ENCODE results near the gene VAMP5.
"Not testable (repeated sequence)": the region's sequence is repeated elsewhere in the genome, so short reads cannot be mapped to it uniquely, and the experiment has no call there.

The VAMP5 gene

DNA sequence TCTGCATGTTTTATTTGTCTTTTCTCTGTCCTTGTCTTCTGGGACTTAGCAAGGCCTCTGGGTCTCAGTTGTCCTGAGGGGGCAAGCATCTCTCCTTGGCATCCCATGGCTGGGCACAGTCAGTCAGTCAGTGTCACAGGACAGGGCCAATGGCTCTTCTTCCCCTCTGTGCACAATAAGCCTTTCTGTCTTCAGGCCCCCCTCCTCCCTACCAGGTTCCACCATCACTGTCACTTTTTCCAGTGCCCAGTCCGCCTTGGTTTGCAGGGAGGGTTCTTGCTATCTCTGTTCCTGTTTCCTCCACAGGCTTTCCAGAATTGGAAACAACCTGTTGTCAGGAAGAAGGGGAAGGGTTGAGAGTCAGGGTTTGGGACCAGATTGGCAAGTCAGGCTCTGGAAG, 1.7 kb upstream of the VAMP5 start:
- Mint-ChIP-seq H3K27ac (peak overlapping the region; percentile 76), H3K27me3 (no peaks in the 10 kb centered on the region), H3K9me3 (no peaks in the 10 kb centered on the region), H3K36me3 (peaks cover 36% of the 10 kb centered on the region), H3K4me1 (peaks cover 72% of the 10 kb centered on the region), H3K4me3 (peak overlapping the region; percentile 20)
- CTCF ChIA-PET, result no interaction called here
- DNase-seq, result no peak

DNA sequence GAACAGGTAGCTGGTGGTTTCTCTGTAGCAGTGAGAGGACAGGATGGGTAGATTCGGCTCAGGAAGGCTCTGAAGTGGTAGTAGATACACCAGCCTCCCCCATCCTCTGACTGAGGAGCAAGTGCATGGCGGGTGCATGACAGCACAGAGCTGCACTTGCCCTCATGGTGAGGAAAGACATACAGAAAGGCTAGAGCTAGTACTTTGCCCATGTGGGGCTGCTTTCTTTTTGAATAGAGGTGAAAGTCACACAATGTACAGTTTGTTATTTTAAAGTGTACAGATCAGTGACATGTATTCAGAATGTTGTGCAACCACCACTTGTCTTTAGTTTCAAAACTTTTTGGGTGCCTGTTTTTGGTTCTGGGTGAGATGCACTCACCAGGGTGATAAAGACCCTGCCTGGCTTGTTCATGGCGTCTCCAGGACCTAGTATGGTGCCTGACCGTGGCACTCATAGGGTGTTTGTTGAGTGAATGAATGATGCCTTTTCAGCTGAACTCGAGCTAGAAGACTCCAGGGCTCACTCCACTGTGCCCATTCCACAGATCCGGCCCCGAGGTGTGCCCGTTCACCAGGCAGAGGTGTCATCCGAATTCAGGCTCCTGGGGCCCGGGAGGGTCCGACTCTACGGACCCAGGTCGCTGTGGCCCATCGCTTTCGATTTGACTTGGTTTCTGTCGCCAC, 421 bp upstream of the VAMP5 start:
- DNase-seq, result peak; percentile 68
- peak overlapping the region; percentile 85 for H3K4me3 Mint-ChIP-seq
- peak overlapping the region; percentile 93 for H3K27ac Mint-ChIP-seq
- peaks cover 35% of the 10 kb centered on the region for H3K36me3 Mint-ChIP-seq
- no peaks in the 10 kb centered on the region for H3K9me3 Mint-ChIP-seq
- peaks cover 74% of the 10 kb centered on the region for H3K4me1 Mint-ChIP-seq
- CTCF ChIA-PET, result interaction anchor here (1.0 kb wide), 1 partner anchor 53 kb away, joined by 3 read pairs; no protein-coding TSS in a partner anchor
- H3K27me3 Mint-ChIP-seq, result no peaks in the 10 kb centered on the region

DNA sequence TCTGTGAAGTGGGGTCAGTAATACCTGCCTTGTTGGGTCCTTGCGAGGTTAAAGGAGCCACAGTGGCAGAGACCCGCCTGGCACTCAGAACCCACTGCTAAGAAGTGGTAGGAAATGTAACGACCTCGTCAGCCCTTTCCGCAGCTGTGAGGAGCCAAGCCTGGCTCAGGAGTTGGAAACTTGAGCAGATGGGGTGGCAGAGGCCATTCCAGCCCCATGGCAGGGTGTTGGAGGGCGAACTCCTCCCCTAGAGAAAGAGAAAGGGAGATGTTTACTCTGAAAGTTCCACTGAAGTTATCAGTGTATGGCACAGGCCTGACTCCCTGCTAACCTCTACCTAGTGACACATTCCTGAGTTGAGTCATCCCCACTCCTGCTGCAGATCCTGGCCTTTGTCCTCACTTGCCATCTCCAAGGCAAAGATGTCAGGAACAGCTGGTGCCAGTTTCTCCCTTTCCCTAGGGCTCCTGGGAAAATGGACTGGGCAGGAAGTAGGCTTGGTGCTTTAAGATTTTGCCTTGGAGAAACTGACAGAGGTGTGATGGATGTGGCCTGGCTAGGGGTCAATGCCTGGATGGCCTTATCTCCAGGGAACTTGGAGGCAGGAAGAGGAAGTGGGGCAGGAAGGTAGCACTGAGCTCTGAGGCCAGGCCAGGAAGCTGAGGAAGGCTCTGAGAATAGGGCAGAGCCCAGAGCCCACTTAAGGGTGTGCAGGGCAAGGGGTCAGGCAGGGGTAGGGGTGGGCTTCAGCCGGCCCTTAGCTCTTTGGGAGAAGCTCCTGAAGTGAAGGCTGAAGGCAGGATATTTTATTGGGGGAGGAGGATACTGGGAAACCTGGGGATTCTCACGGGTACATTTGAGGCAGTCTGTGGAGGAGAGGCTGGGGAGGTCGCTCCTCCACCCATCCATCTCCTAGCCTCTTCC, 888 bp downstream of the VAMP5 start:
- Mint-ChIP-seq H3K27me3 (no peaks in the 10 kb centered on the region), H3K36me3 (peaks cover 28% of the 10 kb centered on the region), H3K27ac (peak overlapping the region; percentile 90), H3K4me3 (peak overlapping the region; percentile 85), H3K9me3 (no peaks in the 10 kb centered on the region), H3K4me1 (peaks cover 69% of the 10 kb centered on the region)
- peak; percentile 48 for DNase-seq
- CTCF ChIA-PET, result no interaction called here

GRCh38 chr2:85585781-85586105, 1.5 kb downstream of the VAMP5 start:
- Mint-ChIP-seq H3K27ac (peak overlapping the region; percentile 90), H3K4me1 (peaks cover 70% of the 10 kb centered on the region), H3K36me3 (peaks cover 25% of the 10 kb centered on the region), H3K4me3 (peak overlapping the region; percentile 85), H3K27me3 (no peaks in the 10 kb centered on the region), H3K9me3 (no peaks in the 10 kb centered on the region)
- CTCF ChIA-PET, result no interaction called here
- no peak for DNase-seq

- H3K27ac Mint-ChIP-seq, result no peak overlapping the region
Measured at GRCh38 chr2:85588236-85588635, 4.0 kb downstream of the VAMP5 start.

DNA sequence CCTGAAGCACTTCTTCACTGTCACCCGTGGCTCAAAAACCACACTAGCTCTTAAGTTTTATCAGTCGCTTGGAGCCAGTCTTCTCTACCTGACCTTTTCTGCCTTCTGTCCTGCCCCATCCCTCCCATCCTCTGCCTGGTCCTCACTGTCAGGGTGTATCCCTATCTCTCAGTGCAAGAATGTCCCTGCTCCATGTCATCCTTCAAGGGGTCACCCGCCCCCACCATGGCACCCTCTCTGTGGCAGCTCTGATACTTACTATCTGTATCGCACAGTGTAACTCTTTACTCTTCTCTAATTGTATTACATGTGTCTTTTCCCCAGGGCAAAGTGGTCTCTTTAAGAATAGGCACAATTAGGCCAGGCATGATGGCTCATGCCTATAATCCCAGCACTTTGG, 4.4 kb downstream of the VAMP5 start:
- Mint-ChIP-seq H3K36me3 (peaks cover 12% of the 10 kb centered on the region), H3K9me3 (no peaks in the 10 kb centered on the region), H3K4me3 (no peak overlapping the region), H3K27ac (no peak overlapping the region), H3K27me3 (no peaks in the 10 kb centered on the region), H3K4me1 (peaks cover 57% of the 10 kb centered on the region)
- CTCF ChIA-PET, result no interaction called here
- DNase-seq, result no peak

More at GRCh38 chr2:85588236-85588635, 4.0 kb downstream of the VAMP5 start:
- peaks cover 16% of the 10 kb centered on the region for H3K36me3 Mint-ChIP-seq
- peaks cover 58% of the 10 kb centered on the region for H3K4me1 Mint-ChIP-seq
- H3K4me3 Mint-ChIP-seq, result no peak overlapping the region
- no peak for DNase-seq
- no peaks in the 10 kb centered on the region for H3K27me3 Mint-ChIP-seq
- no peaks in the 10 kb centered on the region for H3K9me3 Mint-ChIP-seq
- CTCF ChIA-PET, result no interaction called here

DNA sequence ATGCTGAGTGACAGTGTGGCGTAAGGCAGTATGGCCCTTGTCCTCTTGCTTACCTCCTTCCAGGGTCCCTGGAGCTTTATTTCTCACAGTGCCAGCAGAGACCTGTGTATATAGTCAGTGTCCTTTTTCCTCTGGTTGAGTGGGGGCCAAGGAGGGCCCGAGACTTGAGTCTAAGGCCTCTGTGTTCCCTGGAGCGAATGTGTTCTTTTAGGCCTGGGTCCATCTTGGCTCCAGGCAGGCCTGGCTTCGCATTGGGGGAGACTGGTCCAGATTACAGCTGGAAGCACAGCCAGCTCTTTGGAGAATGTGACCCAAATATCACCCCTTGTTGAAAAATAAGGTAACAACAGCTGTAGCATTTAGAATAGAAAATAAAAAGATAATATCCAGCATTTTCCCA, 5.0 kb downstream of the VAMP5 start:
- Mint-ChIP-seq H3K4me1 (peaks cover 56% of the 10 kb centered on the region), H3K9me3 (no peaks in the 10 kb centered on the region), H3K27me3 (no peaks in the 10 kb centered on the region), H3K4me3 (no peak overlapping the region), H3K36me3 (peaks cover 16% of the 10 kb centered on the region), H3K27ac (no peak overlapping the region)
- CTCF ChIA-PET, result no interaction called here
- no peak for DNase-seq

- H3K36me3 Mint-ChIP-seq, result peaks cover 13% of the 10 kb centered on the region
- no peak overlapping the region for H3K4me3 Mint-ChIP-seq
- CTCF ChIA-PET, result no interaction called here
- DNase-seq, result no peak
- H3K9me3 Mint-ChIP-seq, result no peaks in the 10 kb centered on the region
- H3K27me3 Mint-ChIP-seq, result no peaks in the 10 kb centered on the region
- peaks cover 59% of the 10 kb centered on the region for H3K4me1 Mint-ChIP-seq
- H3K27ac Mint-ChIP-seq, result no peak overlapping the region
Measured at GRCh38 chr2:85589982-85590791, 6.0 kb downstream of the VAMP5 start.

DNA sequence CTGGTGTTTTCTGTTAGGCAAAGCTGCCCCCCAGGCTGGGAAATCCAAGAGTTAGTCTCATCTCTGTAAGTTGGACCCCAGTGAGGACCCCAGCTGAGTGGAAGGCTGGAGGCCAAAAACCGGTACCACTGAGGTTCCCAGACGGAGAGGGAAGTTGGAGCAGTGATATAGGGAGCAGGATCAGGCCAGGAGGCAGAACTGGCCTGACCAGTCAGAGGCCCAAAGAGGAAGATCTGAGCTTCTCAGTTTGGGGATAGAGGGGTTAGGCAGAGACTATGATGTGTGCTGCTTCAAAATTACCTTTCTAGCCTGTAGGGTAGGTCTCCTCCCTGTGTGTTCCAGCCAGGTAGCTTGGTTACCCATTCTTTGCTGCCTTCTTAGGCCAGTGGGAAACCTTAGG, 6.7 kb downstream of the VAMP5 start:
- no peaks in the 10 kb centered on the region for H3K9me3 Mint-ChIP-seq
- H3K4me1 Mint-ChIP-seq, result peaks cover 58% of the 10 kb centered on the region
- H3K27ac Mint-ChIP-seq, result no peak overlapping the region
- H3K36me3 Mint-ChIP-seq, result peaks cover 13% of the 10 kb centered on the region
- no peak overlapping the region for H3K4me3 Mint-ChIP-seq
- CTCF ChIA-PET, result no interaction called here
- DNase-seq, result no peak
- H3K27me3 Mint-ChIP-seq, result no peaks in the 10 kb centered on the region

- Mint-ChIP-seq H3K27me3 (no peaks in the 10 kb centered on the region), H3K36me3 (peaks cover 13% of the 10 kb centered on the region)
Measured at GRCh38 chr2:85591563-85591962, 7.3 kb downstream of the VAMP5 start.

DNA sequence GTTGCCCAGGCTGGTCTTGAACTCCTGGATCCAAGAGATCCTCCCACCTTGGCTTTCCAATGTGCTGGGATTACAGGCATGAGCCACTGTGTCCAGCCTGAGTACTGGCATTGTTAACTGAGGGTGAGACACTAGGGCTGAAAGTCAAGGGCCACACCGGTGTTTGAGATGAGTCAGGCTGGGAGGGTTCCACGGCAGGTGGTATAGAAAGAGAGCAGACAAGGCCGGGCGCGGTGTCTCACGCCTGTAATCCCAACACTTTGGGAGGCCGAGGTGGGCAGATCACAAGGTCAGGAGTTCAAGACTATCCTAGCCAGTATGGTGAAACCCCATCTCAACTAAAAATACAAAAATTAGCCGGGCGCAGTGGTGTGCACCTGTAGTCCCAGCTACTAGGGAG, 8.1 kb downstream of the VAMP5 start:
- H3K27ac Mint-ChIP-seq, DNase-seq, H3K9me3 Mint-ChIP-seq, H3K4me3 Mint-ChIP-seq, H3K27me3 Mint-ChIP-seq: not testable (repeated sequence)
- CTCF ChIA-PET, result interaction anchor here (1.2 kb wide), 1 partner anchor 40 kb away, joined by 3 read pairs; no protein-coding TSS in a partner anchor
- H3K4me1 Mint-ChIP-seq, result peaks cover 63% of the 10 kb centered on the region
- H3K36me3 Mint-ChIP-seq, result peaks cover 18% of the 10 kb centered on the region

More at GRCh38 chr2:85591563-85591962, 7.3 kb downstream of the VAMP5 start:
- CTCF ChIA-PET, result no interaction called here
- DNase-seq, result no peak
- no peak overlapping the region for H3K4me3 Mint-ChIP-seq
- H3K9me3 Mint-ChIP-seq, result no peaks in the 10 kb centered on the region
- peaks cover 57% of the 10 kb centered on the region for H3K4me1 Mint-ChIP-seq
- no peak overlapping the region for H3K27ac Mint-ChIP-seq

GRCh38 chr2:85593023-85593422, 8.8 kb downstream of the VAMP5 start:
- Mint-ChIP-seq H3K27me3 (no peaks in the 10 kb centered on the region), H3K4me3 (peak overlapping the region; percentile 99), H3K27ac (no peak overlapping the region), H3K9me3 (no peaks in the 10 kb centered on the region), H3K4me1 (peaks cover 56% of the 10 kb centered on the region), H3K36me3 (peaks cover 18% of the 10 kb centered on the region)
- no peak for DNase-seq
- CTCF ChIA-PET, result interaction anchor here (1.2 kb wide), 1 partner anchor 41 kb away, joined by 3 read pairs; no protein-coding TSS in a partner anchor

DNA sequence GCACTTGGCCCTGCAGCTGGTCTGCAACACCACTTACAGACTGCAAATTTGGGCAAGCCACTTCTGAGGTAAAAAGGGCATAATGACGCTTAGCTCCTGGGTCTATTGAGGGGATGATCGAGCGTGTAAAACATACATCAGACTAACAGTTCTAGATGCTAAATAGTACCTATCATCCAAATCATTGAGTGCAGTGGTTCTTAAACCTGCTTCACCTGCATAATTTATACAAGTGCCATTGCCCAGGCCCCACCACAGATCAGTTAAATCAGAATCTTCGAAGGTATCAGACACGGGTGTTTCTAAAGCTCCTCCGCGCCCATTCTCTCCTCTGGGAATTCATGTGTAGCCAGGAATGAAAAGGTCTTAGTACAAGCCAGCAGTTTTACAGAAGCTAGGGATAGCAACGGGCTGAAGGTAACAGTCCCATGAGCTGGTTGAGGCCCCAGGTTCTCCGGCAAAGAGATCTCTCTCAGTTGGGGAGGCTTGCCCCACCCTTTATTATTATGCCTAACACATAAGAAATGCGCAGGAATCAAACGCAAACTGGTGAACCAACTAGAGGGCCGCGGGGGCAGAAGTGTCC, 10.6 kb downstream of the VAMP5 start:
- Mint-ChIP-seq H3K9me3 (no peaks in the 10 kb centered on the region), H3K27ac (peak overlapping the region; percentile 91), H3K4me1 (peaks cover 44% of the 10 kb centered on the region), H3K4me3 (peak overlapping the region; percentile 99), H3K36me3 (peaks cover 21% of the 10 kb centered on the region), H3K27me3 (no peaks in the 10 kb centered on the region)
- no peak for DNase-seq
- CTCF ChIA-PET, result interaction anchor here (1.2 to 1.8 kb wide), 4 partner anchors 9 to 175 kb away, joined by 3 to 8 read pairs (median 3); no protein-coding TSS in a partner anchor
